Measurements from ENCODE around the gene CYP27A1.
"Not testable (repeated sequence)": the region's sequence is repeated elsewhere in the genome, so short reads cannot be mapped to it uniquely, and the experiment has no call there.

The CYP27A1 gene

DNA sequence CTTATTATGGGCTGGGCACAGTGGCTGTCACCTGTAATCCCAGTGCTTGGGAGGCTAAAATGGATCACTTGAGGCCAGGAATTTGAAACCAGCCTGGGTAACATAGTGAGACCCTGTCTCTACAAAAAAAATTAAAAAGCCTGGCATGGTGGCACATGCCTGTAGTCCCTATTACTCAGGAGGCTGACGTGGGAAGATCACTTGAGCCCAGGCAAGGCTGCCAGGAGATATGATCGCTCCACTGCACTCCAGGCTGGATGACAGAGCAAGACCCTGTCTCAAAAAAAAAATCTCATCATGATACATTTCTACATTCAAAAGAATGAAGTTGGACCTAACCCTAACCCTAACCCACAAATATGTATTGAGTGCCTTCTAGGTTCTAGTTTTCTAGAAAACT is 20.2 kb upstream of the CYP27A1 start:
- no peak for DNase-seq (ENCODE audit: low read depth)
- no peak overlapping the region for H3K4me3 ChIP-seq (ENCODE audit: low read depth, low read length)

DNA sequence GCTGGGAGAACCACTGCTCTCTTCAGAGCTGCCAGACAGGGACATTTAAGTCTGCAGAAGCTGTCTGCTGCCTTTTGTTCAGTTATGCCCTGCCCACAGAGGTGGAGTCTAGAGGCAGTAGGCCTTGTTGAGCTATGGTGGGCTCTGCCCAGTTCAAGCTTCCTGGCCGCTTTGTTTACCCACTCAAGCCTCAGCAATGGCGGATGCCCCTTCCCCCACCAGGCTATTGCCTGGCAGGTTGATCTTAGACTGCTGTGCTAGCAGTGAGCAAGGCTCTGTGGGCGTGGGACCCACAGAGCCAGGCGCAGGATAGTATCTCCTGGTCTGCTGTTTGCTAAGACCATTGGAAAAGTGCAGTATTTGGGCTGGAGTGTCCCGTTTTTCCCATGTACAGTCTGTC is 9.2 kb upstream of the CYP27A1 start:
- DNase-seq (ENCODE audit: low read depth); H3K4me3 ChIP-seq (ENCODE audit: low read depth, low read length): not testable (repeated sequence)

DNA sequence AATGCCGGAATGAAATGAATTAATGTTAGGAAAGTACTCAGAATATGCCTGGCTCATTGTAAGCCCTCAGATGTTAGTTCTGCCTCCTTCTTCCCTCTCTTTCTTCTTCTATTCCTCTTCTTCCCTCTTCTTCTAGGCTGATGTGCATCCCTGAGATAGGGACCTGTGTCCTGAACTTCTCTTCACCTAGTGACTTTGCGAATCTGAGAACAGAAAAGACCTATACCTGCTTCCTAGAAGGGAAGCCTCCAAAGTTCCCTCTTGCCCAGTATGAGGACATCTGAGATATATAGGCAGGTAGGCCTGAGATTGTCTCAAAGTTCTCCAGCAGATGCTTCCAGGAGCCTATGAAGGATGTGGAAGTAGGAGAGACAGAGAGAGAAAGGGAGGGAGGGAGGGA is 8.1 kb upstream of the CYP27A1 start:
- no peak overlapping the region for H3K4me3 ChIP-seq (ENCODE audit: low read depth, low read length)
- DNase-seq (ENCODE audit: low read depth): no peak

DNA sequence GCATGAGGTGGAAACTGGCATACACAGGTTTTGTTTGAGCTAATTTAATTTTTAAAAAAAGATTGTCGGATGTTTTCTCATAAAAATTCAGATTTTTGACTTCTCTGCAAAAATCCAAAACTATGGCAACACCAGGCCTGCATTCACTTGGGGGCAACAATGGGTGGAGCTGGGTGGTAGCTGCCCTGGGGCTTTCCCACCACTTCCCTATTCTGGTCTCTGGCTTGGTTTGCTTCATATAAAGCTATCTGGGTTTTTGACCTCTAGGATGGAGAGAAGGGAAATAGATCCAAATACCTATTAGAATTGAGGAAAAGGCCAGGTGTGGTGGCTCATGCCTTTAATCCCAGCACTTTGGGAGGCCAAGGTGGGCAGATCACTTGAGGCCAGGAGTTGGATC is 5.5 kb upstream of the CYP27A1 start:
- no peak overlapping the region for H3K4me3 ChIP-seq (ENCODE audit: low read depth, low read length)
- DNase-seq (ENCODE audit: low read depth): no peak

DNA sequence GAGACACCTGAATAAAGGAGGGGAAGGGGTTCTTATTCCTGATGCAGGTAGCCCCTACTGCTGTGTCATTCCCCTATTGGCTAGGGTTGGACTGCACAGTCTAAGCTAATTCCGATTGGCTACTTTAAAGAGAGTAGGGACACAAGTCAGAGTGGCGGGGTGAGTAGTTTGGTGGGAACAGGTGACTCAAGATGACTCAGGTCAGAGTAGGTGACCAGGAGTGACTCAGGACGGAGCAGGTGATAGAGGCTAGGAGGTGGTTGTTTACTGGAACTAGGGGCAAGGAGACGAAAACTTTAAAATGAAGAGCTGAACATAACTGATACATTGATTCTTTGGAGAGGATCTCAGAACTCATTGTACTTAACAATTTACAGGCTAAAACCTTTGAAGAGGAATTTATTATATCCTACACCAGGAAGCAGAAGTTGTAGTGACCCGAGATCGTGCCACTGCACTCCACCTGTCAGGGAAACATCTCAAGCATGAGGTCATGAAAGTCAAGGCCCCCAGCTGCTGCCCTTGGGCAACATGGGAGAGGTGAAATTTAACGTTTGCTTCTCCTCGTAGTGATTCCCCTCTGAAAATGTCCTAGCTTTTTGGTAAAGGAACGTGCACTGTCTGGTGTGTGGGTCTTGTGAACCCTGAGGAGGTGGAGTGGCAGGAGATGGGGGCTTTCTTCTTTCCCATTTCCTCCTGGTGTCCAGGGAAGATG is 4.5 kb upstream of the CYP27A1 start:
- no peak for DNase-seq (ENCODE audit: low read depth)
- no peak overlapping the region for H3K4me3 ChIP-seq (ENCODE audit: low read depth, low read length)

DNA sequence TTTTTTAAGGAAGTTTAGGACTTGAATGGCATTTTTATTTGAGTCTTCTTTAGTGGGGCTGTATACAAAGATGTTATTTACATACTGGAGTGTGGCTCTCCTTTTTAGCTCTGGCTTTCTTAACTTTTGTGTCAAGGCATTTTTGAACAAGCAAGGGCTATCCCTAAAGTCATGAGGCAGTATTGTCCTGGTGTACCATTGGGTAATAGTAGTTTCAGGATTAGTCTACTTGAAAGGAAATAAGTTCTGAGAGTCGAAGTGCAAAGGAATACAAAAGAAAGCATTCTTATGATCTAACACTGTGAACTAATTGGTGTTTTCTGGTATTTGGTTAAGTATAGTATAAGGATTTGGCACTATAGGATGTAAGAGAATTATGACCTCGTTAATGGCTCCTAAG is 1.9 kb upstream of the CYP27A1 start:
- H3K4me3 ChIP-seq (ENCODE audit: low read depth, low read length): no peak overlapping the region
- DNase-seq (ENCODE audit: low read depth): no peak

DNA sequence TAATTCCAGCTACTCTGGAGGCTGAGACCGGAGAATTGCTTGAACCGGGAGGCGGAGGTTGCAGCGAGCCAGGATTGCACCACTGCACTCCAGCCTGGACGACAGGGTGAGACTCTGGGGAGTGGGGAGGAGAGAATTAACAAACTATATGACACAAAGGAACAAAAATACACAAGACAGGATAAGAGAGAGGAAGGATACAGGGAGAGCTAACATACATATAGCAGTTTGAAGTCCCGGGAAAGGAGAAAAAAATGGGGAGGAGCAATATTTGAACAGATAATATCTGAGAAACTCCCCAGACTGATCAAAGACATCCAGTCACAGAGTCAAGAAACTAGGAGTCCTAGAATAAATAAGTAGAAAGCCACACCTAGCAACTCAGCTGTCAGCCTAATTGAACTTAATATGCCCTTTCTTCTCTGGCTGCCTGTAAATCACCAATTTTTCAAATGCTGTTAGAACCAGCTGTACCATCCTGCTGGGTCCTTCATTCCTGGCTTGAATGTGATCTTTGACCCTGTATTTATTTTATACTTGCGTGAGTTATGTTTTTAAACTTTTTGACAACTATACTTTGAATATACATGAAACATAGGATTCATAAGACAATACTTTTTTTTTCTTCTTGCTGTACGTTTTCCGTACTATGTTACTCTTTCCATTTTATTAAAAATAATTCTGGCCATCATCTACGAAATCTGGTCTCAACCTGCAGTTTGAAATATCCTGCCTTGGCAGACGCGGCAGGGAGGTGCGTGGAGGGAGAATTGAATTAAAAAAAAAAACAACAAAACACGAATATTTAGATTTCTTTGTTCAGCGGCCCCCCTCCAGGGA is 876 bp upstream of the CYP27A1 start:
- H3K4me3 ChIP-seq (ENCODE audit: low read depth, low read length): peak overlapping the region; percentile 53
- DNase-seq (ENCODE audit: low read depth): no peak

DNA sequence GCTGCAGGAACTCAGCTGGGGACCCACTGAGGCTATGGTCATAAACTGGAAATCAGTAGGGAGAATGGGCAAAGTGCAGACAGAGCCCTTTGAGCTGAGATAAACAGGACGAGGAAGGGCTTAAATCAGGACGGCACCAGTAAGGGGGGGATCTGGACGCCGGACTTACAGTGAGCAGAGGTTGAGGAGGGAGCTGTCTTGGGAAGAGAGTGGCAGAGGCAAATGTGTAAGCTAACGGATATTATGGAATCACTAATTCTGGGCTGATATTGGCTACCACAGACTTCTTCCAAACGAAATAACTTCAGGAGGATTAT is 539 bp downstream of the CYP27A1 start:
- peak overlapping the region; percentile 53 for H3K4me3 ChIP-seq (ENCODE audit: low read depth, low read length)

DNA sequence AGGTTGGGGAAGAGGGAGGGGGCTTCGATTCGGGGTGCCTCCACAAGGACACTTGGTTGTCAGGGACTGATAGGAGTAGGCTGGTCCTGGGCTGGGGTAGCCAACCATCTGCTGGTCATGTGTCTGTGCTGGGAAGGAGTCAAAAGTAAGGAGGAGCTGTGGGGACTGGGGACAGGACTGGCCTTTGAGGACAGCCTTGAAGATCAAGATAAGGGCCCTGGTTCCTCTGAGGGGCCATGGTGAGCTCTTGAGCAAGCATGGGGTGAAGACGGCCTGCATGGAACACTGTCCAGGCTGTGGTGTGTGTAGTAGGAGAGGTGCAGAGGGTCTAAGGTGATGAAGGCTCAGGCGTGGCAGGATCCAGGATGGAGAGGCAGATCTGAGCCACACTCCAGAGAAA is 1.7 kb downstream of the CYP27A1 start:
- no peak overlapping the region for H3K4me3 ChIP-seq (ENCODE audit: low read depth, low read length)
- no peak for DNase-seq (ENCODE audit: low read depth)

More for the DNA sequence above, 539 bp downstream of the CYP27A1 start:
- no peak for DNase-seq (ENCODE audit: low read depth)

DNA sequence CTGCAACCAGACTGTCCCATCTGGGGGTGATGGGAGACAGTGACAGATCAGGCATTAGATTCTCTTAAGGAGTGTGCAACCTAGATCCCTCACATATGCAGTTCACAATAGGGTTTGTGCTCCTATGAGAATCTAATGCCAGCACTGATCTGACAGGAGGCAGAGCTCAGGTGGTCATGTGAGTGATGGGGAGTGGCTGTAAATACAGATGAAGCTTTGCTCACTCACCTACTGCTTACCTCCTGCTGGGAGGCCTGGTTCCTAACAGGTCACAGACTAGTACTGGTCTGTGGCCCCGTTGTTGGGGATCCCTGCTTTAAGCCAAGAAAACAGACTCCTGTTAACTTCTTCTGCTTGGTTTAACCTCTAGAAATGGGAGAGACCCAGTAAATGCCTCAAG is 3.2 kb downstream of the CYP27A1 start:
- H3K4me3 ChIP-seq (ENCODE audit: low read depth, low read length): no peak overlapping the region
- DNase-seq (ENCODE audit: low read depth): no peak

DNA sequence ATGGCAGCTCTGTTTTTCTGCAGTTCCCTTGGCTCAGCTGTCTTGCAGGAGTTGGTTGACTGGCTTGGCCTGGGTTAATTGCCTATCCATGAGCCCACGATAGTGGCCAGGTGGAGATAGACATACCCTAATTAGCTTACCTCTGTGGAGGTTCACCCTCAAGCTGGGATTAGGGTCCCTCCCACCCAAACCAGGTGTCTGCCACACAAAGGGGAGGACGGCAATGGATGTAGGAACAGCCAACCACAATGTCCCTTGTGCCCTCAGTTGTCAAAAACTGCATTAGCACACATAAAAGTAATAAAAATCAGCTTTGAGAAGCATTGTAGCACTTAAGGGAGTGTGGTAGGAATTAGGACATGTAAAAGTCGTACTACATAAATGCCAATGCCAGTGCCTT is 4.2 kb downstream of the CYP27A1 start:
- DNase-seq (ENCODE audit: low read depth): no peak

DNA sequence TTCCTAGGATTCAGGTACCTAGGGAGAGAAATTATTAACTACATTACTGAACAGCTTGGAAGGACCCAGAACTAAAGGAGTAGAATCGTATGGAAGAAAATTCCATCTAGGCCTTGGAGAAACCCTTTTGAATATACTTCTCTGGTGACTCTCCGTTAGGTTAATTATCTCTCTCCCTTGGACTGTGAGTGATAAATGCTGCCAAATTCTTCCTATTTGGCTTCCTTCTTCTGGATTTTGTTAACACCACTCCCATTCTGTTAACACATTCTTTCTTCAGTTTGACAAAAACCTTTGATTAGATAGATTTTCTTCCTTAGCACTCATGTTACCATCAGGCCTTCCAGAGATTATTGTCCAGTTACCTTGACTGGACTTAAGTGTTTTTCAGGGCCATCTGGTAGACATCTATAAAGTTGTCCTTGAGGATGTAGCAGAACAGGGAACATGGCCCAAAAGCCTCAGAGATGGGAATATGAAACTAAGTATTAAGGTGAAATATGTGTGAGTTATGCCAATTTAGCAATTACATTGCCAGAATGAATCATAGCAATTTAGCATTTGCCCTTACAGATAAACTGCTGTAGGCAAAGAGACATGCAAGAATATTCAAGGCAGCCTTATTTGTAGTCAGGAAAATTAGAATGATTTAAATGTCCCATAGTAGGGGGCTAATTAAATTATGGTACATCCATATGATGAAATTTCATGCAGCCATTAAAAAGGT is 6.7 kb downstream of the CYP27A1 start:
- no peak overlapping the region for H3K4me3 ChIP-seq (ENCODE audit: low read depth, low read length)
- no peak for DNase-seq (ENCODE audit: low read depth)

More for the DNA sequence above, 4.2 kb downstream of the CYP27A1 start:
- H3K4me3 ChIP-seq (ENCODE audit: low read depth, low read length): no peak overlapping the region

DNA sequence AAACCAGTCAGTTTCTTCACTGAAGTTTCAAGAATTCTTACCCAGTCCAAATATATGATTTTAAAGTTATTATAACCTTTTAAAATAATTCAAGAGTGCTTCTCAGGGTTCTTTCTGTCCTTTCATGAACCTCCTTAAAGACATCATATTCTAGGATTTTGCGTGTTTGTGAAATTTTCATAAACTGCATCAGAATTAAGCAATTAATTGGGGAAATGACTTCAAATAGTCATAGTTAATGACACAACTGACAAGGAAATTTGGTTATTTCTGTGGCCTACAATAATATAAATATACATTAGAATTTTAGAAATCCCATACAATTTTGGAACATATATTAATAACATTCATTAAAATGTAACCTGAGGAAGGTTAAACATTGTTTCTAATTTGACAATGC is 10.5 kb downstream of the CYP27A1 start:
- H3K4me3 ChIP-seq (ENCODE audit: low read depth, low read length): no peak overlapping the region
- DNase-seq (ENCODE audit: low read depth): no peak

DNA sequence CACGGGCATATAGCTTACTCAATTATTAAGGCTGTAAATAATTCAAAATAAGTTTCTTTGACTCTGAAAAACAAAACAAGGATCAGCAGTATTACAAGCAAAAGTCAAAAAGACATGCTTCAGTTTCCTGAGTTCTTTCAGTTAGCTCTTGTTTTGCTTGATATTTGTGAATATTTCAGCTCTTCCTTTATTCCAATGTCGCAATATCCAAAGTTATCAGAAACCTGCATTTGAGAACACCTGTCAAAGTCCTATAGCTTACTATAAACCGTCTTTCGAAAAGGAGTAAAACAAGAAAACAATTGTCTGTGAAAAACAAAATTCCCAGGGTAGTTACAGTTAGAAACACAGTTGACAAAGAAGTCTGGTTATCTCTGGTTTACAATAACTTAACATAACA is 14.7 kb downstream of the CYP27A1 start:
- no peak for DNase-seq (ENCODE audit: low read depth)
- no peak overlapping the region for H3K4me3 ChIP-seq (ENCODE audit: low read depth, low read length)

DNA sequence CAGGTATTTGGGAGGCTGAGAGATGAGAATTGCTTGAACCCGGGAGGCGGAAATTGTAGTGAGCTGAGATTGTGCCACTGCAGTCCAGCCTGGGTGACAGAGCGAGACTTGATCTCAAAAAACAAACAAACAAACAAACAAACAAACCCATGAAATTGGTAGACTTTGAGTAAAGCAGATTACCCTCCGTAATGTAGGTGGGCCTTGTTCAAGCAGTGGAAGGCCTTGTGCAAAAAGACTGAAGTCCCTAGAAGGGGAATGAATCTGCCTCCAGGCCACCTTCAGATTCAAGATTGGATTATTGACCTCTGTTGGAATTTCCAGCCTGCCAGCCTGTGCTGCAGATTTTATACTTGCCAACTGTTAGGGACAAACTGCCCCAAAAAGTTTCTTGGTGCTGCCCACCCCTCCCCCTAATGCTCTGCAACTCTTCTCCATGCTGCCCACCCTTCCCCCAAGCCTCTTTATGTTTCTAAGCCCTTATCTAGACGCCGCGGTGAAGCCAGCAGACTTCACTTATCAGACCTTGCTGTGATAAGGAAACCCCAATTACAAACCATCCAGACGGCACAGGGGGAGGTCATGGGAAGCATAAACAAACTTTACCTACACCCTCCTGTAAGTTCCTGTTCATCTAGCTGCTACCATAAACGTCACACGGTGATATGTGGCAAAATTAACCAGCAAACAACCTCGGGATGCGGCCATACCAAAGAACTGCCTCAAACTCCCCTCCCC is 17.0 kb downstream of the CYP27A1 start:
- no peak overlapping the region for H3K4me3 ChIP-seq (ENCODE audit: low read depth, low read length)
- DNase-seq (ENCODE audit: low read depth): no peak

DNA sequence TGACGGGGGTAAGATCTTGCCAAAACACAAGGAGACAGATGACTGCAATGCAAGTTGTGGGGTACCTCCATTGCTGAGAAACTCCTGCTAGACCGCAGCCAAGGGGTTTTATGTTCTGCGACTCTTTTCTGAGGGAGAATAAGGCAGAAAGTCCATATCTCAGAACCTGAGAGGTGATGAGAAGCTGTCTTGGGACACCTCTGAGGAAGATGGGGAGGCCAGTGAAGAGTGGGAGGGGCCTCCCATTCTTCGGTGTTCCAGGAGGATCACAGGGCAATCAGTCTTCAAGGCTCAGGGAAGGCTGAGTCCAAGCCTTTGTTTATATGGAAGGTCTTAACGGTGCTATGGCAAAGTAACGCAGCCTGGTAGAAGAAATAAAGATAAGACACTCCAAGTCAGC is 18.0 kb downstream of the CYP27A1 start:
- no peak overlapping the region for H3K4me3 ChIP-seq (ENCODE audit: low read depth, low read length)
- no peak for DNase-seq (ENCODE audit: low read depth)

DNA sequence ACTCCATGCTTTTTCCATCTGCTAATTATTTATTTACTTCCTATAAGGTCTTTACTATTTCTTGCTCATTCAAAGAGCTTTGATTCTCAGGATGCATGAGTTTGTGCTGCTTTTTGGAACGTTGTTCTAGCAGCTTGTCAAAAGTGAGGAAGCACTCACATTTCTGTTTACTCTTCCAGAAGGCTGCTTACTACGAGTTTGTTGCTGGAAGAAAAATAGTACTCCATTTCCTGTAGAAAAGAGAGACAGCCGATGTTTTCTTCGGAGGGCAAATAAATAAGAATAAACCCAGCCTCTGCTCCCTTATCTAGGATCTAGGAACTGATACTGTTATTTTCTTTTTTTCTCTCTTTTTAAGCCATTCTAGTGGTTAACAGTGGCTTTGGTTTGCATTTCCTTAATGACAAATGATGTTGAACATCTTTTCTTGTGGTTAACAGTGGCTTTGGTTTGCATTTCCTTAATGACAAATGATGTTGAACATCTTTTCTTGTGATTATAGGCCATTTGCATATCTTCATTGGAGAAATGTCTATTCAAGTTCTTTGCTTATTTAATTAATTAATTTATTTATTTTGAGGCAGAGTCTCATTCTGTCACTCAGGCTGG is 20.5 kb downstream of the CYP27A1 start:
- H3K4me3 ChIP-seq (ENCODE audit: low read depth, low read length): no peak overlapping the region
- no peak for DNase-seq (ENCODE audit: low read depth)

DNA sequence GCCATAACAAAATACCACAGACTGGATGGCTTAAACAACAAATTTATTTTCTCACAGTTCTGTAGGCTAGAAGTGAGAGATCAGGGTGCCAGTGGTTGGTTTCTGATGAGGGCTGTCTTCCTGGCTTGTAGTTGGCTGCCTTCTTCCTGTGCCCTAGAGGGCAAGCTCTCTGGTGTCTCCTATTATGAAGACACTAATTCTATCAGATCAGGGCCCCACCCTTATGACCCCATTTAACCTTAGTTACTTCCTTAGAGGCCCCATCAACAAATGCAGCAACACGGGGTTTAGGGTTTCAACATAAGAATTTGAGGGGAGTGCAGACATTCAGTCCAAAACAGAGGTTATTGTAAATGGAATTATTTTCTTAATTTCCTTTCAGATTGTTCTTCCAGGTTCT is 22.9 kb downstream of the CYP27A1 start:
- no peak for DNase-seq (ENCODE audit: low read depth)
- H3K4me3 ChIP-seq (ENCODE audit: low read depth, low read length): no peak overlapping the region

DNA sequence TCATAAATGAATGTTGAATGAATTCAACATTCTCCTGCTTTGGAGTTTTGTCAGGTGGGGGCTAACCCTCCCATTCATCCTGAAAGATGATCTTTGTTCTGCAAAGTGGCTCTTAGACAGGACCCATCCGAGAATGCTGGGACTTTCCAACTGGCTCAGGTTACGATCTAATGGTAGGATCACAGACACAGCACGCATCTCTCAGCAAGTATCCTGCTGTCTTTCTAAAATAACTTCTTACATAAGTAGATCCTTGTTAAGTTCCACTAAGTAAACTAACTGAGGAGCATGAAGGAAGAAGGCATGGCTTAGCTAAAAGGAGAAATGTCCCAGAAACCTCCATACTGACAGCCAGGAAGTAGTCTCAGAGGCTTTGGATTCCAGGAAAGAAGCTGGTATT is 23.7 kb downstream of the CYP27A1 start:
- DNase-seq (ENCODE audit: low read depth): peak; percentile 43
- no peak overlapping the region for H3K4me3 ChIP-seq (ENCODE audit: low read depth, low read length)

All from skeletal muscle cell (primary cell).